ENCODE measurements around the gene KANSL1. TPM values are rescaled to one million over a fixed set of nuclear protein-coding genes. Genes with fewer than 3 reads are reported as not detected.

The KANSL1 gene
- total and polyA plus RNA-seq, 2 of the 4 experiments (the other 2 are of a cell fraction), result 19.1 to 49.6 TPM

GRCh38 chr17:46158323-46159296, 34.6 kb downstream of the KANSL1 start (continued):
- TF ChIP-seq CEBPB (IDR thresholded peaks at IDR 0.05; ENCODE audit: low read depth, low read length) (no peak), RAD21 (IDR thresholded peaks at IDR 0.05; ENCODE audit: low read length) (no peak)

DNA sequence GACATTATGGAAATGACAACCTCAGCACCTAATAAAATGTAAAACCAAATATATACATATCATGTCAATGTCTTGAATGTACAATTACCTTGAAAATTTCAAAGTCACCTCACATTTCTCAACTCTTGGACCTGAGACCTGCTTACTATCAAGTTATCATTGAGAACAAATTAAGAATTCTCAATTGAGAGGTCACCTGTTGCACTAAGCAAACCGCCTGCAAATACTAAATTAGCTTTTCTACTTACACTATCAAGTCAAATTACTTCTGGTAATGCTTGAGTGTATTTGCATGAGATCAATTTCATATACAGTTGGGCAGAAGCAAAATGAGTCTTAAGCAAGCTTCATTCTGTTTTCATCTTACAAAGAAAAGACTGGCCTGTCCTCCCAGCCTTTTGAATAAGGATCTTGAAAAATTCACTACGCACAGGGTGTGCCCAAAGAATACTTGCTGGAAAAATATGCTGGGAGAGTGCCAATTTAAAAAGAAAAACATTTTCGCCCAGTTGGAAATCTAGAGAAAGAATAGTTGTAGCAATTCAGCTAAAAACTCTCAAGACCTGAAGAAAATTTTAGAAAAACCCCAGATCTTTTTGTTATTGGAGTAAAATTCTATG, 35.7 kb downstream of the KANSL1 start:
- H3K4me2 ChIP-seq (ENCODE audit: low read depth, low read length), result no peak overlapping the region
- no peak overlapping the region for H2AFZ ChIP-seq (replicated peaks; ENCODE audit: low read length, poor library complexity)
- ATAC-seq (ENCODE audit: low read depth), result no peak
- no peak overlapping the region for H3K14ac ChIP-seq (replicated peaks; ENCODE audit: low read depth, low read length)
- H3K4me3 ChIP-seq (ENCODE audit: insufficient read depth, low read depth, low read length), result no peak overlapping the region
- H3K4me1 ChIP-seq (ENCODE audit: control insufficient read depth, insufficient read depth, low read length), result peaks cover 22% of the 10 kb centered on the region
- H2BK15ac ChIP-seq (ENCODE audit: low read depth, low read length), result no peak overlapping the region
- H3K9me3 ChIP-seq (ENCODE audit: control insufficient read depth, insufficient read depth, low read length), result no peaks in the 10 kb centered on the region
- no peak overlapping the region for H3K23ac ChIP-seq (ENCODE audit: low read depth, low read length)
- POLR2A ChIA-PET (ENCODE audit: unreplicated experiment), result no interaction called here
- intact Hi-C loops (cut with micrococcal nuclease) (loop anchor here (10.0 kb wide), 1 partner anchor 57 kb away; no protein-coding TSS in a partner anchor), dilution Hi-C loops (cut with HindIII; ENCODE audit: low sequenced_read_pairs, unreplicated experiment) (no loop called here), in situ Hi-C loops (cut with MboI; ENCODE audit: low sequenced_read_pairs) (no loop called here)
- H2BK5ac ChIP-seq (ENCODE audit: low read depth, low read length, poor library complexity, severe bottlenecking), result no peak overlapping the region
- DNase-seq, result peak; percentile 23
- peaks cover 96% of the 10 kb centered on the region for H4K20me1 ChIP-seq (ENCODE audit: insufficient read depth, low read length)
- no peak overlapping the region for H2AK9ac ChIP-seq (replicated peaks; ENCODE audit: low read depth, low read length, poor library complexity)
- no peak overlapping the region for H4K8ac ChIP-seq (ENCODE audit: low read depth in 2 of 2, low read length in 2 of 2)
- CTCF ChIA-PET, result interaction anchor here (1.0 kb wide), 1 partner anchor 36 kb away, joined by 4 read pairs; the partner anchor contains the start of gene KANSL1
- no peak overlapping the region for H3K18ac ChIP-seq (ENCODE audit: low read depth, low read length)
- H2AK5ac ChIP-seq (ENCODE audit: low read depth, low read length), result no peak overlapping the region
- H3K4ac ChIP-seq (ENCODE audit: low read depth, low read length), result no peak overlapping the region
- no CpG with 5 or more reads among the region's 3 CpGs for WGBS, 2 experiments (ENCODE audit: extremely low coverage in 2 of 2, insufficient read length in 1 of 2)
- H3K79me1 ChIP-seq (ENCODE audit: low read depth in 1 of 2, low read length in 2 of 2), result peaks cover 6 to 87% of the 10 kb centered on the region in 2 experiments; a peak in 3 of 4 replicates
- H3K56ac ChIP-seq (ENCODE audit: extremely low read depth, insufficient read depth, low read length), result no peak overlapping the region
- H3K27ac ChIP-seq (ENCODE audit: insufficient read depth, low read length), result no peak overlapping the region
- no peak overlapping the region for H3K9ac ChIP-seq (ENCODE audit: low read depth, low read length)
- no peak overlapping the region for H2BK120ac ChIP-seq (ENCODE audit: low read depth, low read length)
- H3K9me1 ChIP-seq (ENCODE audit: insufficient read depth, low read length), result peaks cover 32% of the 10 kb centered on the region
- H3K27me3 ChIP-seq (ENCODE audit: control insufficient read depth, insufficient read depth, low read length), result no peaks in the 10 kb centered on the region
- TF ChIP-seq MAZ (IDR thresholded peaks at IDR 0.05; ENCODE audit: borderline replicate concordance, low read depth, low read length), result no peak
- no peak for TF ChIP-seq USF2 (IDR thresholded peaks at IDR 0.05; ENCODE audit: low read depth, low read length)
- TF ChIP-seq MXI1 (IDR thresholded peaks at IDR 0.05; ENCODE audit: borderline replicate concordance, low read depth, low read length), result no peak
- TF ChIP-seq ELK1 (IDR thresholded peaks at IDR 0.05; ENCODE audit: borderline replicate concordance, low read depth, low read length), result no peak
- H4K5ac ChIP-seq (ENCODE audit: low read depth, low read length), result no peak overlapping the region
- no peak overlapping the region for H2BK20ac ChIP-seq (ENCODE audit: low read depth, low read length)
- H3K36me3 ChIP-seq (ENCODE audit: control insufficient read depth, insufficient read depth, low read length), result no peaks in the 10 kb centered on the region
- no TSS peak for BruUV-seq (replicated peaks)
- H4K91ac ChIP-seq (ENCODE audit: insufficient read depth, low read depth, low read length), result no peak overlapping the region

All from IMR-90 (cell line).